GM12873 (cell line): ENCODE data around the gene TMC8.

Source experiments
- CTCF ChIP-seq: IDR thresholded peaks from 2 replicates; pipeline ENCODE4 v1.5.1; 2012; ENCODE audit warnings: low read depth, mild to moderate bottlenecking, moderate library complexity, low read length, control low read depth; ENCODE audit not compliant: insufficient read depth; ENCODE audit errors: missing control alignments

TMC8 gene

GRCh38 chr17:78117027-78117981 lies 13.3 kb upstream of the TMC8 start:
- peak; percentile 35 for TF ChIP-seq CTCF

- no peak for TF ChIP-seq CTCF
These were observed 11.8 kb upstream of the TMC8 start for GRCh38 chr17:78118801-78119241.

GRCh38 chr17:78120537-78120936 lies 10.0 kb upstream of the TMC8 start:
- TF ChIP-seq CTCF = no peak

GRCh38 chr17:78120971-78121800 lies 9.4 kb upstream of the TMC8 start:
- TF ChIP-seq CTCF = peak; percentile 10

- TF ChIP-seq CTCF = no peak
These were observed 8.8 kb upstream of the TMC8 start for GRCh38 chr17:78121801-78122215.

DNA sequence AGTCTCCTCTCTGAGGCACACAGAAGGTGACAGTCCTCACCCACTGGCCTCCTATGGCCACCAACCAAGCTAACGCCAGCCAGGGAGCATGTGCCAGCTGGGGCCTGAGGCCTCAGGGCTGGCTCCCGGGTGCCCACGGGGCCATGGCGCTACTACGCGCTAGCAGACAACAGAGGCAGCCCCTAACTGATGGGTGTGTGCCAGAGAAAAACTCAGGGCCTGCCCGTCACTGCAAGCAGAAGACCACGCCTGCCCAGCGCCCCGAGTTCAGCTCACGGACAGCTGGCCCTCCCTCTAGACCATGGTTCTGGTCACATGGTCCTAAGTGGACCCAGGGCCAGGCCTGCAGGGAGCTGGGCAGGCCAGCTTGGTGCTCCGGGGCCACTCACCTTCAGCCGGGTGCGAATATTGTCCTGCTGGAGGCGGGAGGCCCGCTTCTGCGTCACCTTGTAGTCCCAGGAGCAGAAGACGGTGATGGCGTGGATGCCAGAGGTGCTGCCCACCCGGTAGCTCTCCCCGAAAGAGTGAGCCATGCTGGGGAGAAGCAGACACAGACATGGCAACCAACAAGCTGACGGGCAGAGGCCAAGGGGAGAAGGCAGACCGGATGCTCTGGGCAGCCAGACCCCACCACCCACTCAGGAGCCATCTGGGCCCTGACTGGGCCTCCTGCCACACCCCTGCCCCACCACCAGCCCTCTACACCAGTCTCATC lies 8.2 kb upstream of the TMC8 start:
- TF ChIP-seq CTCF = no peak
